ENCODE data around the gene PPP4R3B.

DNA sequence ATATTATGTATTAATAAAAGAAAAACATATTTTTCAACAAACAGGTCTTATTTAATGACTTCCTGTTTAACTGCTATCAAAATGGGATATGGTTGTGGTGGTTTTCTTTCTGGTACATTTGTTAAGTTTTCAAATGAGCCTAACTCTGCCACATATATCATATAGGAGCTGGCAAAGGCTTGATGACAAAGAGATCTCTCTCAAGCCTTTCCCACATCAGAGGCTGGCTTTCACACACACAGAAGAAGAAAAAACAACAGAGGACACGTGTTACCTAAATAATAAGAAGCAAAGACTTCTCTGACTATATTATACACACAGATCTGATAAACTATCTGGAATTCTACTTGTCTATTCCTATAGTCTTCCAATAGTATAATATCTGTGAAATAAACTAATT is 51.8 kb downstream of the PPP4R3B start:
- TF ChIP-seq, protein P1, sequence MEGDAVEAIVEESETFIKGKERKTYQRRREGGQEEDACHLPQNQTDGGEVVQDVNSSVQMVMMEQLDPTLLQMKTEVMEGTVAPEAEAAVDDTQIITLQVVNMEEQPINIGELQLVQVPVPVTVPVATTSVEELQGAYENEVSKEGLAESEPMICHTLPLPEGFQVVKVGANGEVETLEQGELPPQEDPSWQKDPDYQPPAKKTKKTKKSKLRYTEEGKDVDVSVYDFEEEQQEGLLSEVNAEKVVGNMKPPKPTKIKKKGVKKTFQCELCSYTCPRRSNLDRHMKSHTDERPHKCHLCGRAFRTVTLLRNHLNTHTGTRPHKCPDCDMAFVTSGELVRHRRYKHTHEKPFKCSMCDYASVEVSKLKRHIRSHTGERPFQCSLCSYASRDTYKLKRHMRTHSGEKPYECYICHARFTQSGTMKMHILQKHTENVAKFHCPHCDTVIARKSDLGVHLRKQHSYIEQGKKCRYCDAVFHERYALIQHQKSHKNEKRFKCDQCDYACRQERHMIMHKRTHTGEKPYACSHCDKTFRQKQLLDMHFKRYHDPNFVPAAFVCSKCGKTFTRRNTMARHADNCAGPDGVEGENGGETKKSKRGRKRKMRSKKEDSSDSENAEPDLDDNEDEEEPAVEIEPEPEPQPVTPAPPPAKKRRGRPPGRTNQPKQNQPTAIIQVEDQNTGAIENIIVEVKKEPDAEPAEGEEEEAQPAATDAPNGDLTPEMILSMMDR (optimal IDR thresholded peaks at IDR 0.05 in 1 of 3, IDR thresholded peaks at IDR 0.05 in 1 of 3, conservative IDR thresholded peaks at IDR 0.05 in 1 of 3; ENCODE audit: extremely low read depth in 1 of 3, insufficient read depth in 2 of 3, low read length in 3 of 3): no peak
- TF ChIP-seq EZH2 (IDR thresholded peaks at IDR 0.05; ENCODE audit: low read length): no peak
